GM19025 (cell line): ENCODE results near the gene SART3.
"Not testable (repeated sequence)": the region's sequence is repeated elsewhere in the genome, so short reads cannot be mapped to it uniquely, and the experiment has no call there.

Experiments used
- ATAC-seq: cut with Tn5 transposase; IDR thresholded peaks from one replicate; pipeline ENCODE4 v1.9.1; 2021; ENCODE audit warnings: mild to moderate bottlenecking, low read depth, moderate library complexity; ENCODE audit not compliant: unreplicated experiment

SART3 gene

DNA sequence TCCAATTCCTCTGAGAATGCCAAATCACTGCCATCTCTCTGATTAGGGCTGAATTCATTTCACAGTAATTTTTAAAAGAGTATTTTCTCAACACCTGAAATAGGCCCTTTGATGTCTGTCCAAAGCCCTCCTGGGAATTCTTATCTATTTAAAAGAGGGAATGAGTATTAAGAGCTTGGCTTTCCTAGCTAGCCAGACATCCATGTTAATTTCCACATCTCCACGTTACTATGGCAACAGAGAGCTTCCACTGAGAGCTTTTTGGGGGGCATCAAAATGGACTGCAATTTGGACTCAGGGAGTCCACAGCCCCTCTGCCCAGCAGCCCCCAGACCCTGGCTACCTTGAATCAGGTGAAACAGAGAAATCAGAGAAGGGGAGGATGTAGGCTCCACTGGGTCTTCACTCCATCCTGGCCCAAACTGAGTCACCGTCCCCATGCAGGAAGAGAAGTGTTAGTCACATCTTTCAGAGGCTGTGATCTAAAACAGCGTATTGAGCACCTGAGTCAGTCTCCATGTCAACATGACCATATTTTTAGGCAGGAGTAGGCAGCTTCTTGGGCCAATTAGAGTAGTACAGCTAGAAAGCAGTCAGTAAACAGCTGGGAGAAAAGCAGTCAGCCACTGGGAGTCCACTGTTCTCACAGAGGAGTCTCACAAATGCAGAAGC lies 52.9 kb downstream of the SART3 start:
- ATAC-seq = no peak

DNA sequence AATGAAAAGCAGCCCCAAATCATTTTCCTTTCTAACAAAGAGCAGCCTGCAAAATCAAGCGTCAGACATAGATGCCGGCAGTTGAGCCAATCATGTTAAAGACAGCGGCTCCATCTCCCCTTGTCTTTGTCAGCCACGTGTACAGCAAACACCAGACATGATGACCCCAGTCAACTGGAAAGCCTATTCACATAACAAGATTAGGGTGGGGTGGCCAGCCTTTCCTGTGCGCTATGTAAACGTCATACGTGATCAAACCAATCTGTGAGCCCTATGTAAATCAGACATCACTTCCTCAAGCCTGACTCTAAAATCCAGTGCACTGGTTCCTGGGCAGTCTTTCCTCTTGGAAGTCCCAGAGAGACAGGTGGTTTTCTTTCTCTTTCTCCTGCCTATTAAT lies 55.8 kb downstream of the SART3 start:
- ATAC-seq = no peak

- no peak for ATAC-seq
These were observed 58.1 kb downstream of the SART3 start for GRCh38 chr12:108502922-108503321.

DNA sequence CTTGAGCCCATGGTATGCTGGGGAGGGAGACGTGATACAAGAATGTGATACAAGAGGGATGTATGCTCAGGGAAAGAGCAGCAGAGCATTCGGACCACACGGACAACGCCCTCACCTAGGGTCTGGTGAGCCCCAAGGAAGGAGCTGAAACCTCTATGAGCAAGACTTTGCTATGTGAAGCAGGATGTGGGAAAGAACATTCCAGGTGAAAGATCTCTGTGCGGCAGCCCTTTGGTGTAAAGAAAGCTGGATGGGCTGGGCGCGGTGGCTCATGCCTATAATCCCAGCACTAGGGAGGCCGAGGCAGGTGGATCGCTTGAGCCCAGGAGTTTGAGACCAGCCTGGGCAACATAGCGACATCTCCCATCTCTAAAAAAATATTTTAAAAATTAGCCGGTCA lies 62.8 kb downstream of the SART3 start:
- no peak for ATAC-seq

- no peak for ATAC-seq
These were observed 65.0 kb downstream of the SART3 start for GRCh38 chr12:108495823-108496579.

- ATAC-seq = no peak
These were observed 65.9 kb downstream of the SART3 start for GRCh38 chr12:108495054-108495453.

DNA sequence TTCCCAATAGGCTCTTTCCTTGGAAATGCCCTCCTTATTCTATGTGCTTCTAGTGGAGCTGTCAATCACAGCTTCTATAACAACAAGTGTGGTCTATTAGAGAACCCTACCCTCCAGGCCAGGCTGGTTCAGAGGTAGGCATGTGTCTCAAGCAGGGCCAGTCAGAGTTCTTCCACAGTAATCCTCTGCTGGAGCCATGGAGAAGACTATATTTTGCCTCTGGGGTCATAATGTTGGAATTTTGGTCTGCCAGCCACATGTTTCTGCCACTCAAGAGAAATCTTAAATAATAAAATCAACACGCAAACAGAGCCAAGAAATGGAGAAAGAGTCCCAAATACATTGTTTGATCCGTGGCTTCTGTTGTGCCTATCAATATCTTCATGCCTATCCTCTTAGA lies 69.7 kb downstream of the SART3 start:
- ATAC-seq = no peak

- not testable (repeated sequence) for ATAC-seq
These were observed 73.9 kb downstream of the SART3 start for GRCh38 chr12:108487029-108487428.

GRCh38 chr12:108485371-108485770 lies 75.6 kb downstream of the SART3 start:
- ATAC-seq = not testable (repeated sequence)

- ATAC-seq = no peak
These were observed 76.1 kb downstream of the SART3 start for GRCh38 chr12:108484845-108485244.

DNA sequence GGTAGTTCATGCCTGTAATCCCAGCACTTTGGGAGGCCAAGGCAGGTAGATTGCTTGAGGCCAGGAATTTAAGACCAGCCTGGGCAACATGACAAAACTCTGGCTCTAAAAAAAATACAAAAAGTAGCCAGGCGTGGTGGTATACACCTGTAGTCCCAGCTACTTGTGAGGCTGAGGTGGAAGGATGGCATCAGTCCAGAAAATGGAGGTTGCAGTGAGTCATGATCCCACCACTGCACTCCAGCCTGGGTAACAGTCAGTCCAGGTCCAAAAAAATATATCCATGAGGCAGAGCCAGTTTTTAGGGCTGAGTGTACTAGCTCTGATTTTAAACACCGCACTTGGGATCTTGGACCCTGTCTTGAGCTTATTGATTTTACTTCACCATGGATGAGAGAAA lies 76.5 kb downstream of the SART3 start:
- no peak for ATAC-seq

DNA sequence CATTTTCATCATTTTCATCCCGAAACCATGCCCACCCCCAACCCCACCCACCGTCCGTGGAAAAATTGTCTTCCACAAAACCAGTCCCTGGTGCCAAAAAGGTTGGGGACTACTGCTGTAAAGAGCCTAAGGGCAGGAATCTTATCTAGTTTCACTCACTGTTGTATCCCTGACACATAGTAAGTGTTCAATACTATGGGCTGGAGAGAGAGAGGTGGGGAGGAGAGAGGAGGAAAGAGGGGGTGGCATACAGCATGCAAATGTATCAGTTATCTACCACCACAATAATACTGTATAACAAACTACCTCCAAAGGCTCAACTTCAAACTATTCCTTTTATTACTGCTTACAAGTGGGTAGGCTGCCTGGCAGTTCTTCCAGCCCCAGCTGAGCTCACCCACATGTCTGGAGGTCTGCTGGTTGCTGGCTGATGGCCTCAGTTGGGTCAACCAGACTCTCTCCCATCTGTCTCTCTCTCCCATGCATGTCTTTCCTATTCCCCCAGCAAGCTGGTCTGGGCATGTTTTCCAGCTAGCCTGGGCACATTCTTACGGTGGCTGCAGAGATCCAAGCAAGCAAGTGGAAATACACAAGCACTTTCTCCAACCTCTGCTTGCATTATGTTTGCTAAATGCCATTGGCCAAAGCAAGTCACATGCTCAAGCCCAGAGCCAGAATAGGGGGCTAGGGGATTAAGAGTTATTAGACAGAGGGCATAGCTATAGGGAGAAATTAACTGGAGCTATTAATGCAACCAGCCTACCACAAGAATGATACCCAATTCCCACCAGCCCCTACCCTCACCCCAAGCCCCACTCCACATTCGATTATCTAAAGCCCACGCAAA lies 77.5 kb downstream of the SART3 start:
- ATAC-seq = no peak

- ATAC-seq = no peak
These were observed 78.2 kb downstream of the SART3 start for GRCh38 chr12:108482717-108483212.

- no peak for ATAC-seq
These were observed 81.5 kb downstream of the SART3 start for GRCh38 chr12:108479364-108480070.

- no peak for ATAC-seq
These were observed 82.3 kb downstream of the SART3 start for GRCh38 chr12:108478611-108479206.

GRCh38 chr12:108477881-108478259 lies 83.1 kb downstream of the SART3 start:
- no peak for ATAC-seq

DNA sequence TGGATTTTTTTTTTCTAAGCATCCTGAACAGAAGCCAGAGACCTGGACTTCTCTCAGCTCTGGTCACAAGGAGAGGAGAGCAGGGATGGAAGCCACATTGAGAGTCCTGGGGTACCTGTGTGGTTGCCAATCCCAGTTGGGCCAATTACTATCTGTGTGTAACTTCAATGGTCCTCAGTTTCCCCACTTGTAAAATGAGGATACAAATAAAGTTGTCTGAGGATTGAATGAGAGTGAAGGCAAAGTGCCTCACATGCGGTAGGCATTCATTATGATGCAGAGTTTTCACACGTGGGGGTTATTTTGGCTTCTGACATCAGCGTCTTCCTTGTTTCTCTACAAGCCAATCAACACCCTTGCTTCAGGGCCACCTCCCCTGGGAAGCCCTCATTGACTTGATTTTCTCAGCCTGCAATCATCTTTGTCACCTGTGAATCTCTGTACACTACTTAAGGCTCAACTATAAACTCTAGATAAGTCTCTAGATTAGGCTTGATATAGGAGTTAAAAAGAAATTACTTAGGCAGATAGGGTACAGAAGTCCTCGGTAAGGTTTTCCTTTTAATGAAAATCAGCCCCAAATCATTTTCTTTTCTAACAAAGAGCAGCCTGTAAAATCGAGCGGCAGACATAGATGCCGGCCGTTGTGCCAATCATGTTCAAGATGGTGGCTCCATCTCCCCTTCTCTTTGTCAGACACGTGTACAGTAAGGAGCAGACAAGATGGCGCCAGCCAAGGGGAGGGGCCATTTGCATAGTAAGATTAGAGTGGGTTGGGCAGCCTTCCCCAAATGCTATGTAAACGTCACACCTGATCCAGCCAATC lies 83.7 kb downstream of the SART3 start:
- no peak for ATAC-seq

DNA sequence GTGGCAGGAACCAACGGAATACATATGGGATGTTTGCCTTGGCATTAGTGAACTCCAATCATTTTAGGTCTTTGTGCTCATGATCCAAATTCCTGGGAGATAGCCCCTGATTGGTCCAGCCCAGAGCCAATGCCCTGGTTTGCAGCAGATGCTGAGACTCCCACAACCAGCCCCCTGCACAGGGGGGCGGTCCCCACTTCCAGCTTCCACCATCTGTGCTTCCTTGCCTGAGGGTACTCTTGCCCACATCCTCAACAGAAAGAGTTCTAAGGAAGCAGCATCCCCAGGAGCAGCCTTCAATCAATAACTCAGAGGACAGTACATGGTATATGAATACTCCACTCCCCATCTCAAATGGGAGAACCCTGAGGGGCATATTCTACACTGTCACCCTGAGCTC lies 85.6 kb downstream of the SART3 start:
- ATAC-seq = no peak

GRCh38 chr12:108473400-108474055 lies 87.4 kb downstream of the SART3 start:
- no peak for ATAC-seq
